GM21723 (cell line): ENCODE measurements around the gene TAMALIN.

Experiments used
- ATAC-seq: cut with Tn5 transposase; IDR thresholded peaks from one replicate; pipeline ENCODE4 v1.9.1; 2021; ENCODE audit warnings: mild to moderate bottlenecking, moderate library complexity; ENCODE audit not compliant: unreplicated experiment

TAMALIN gene

GRCh38 chr12:52035190-52035589 is 28.4 kb downstream of the TAMALIN start:
- no peak for ATAC-seq

GRCh38 chr12:52035926-52036325 is 29.2 kb downstream of the TAMALIN start:
- no peak for ATAC-seq

- ATAC-seq = peak; percentile 57
Observed at GRCh38 chr12:52036587-52037171, 29.9 kb downstream of the TAMALIN start.

GRCh38 chr12:52037248-52037861 is 30.6 kb downstream of the TAMALIN start:
- ATAC-seq = no peak

- no peak for ATAC-seq
Observed at GRCh38 chr12:52038447-52038846, 31.7 kb downstream of the TAMALIN start.

- ATAC-seq = no peak
Observed at GRCh38 chr12:52041035-52041434, 34.3 kb downstream of the TAMALIN start.

GRCh38 chr12:52041695-52042123 is 35.0 kb downstream of the TAMALIN start:
- ATAC-seq = no peak

GRCh38 chr12:52042706-52043385 is 36.1 kb downstream of the TAMALIN start:
- ATAC-seq = no peak

- ATAC-seq = no peak
Observed at GRCh38 chr12:52043386-52044212, 36.9 kb downstream of the TAMALIN start.

- ATAC-seq = no peak
Observed at GRCh38 chr12:52044292-52044983, 37.7 kb downstream of the TAMALIN start.

- ATAC-seq = no peak
Observed at GRCh38 chr12:52045794-52046199, 39.1 kb downstream of the TAMALIN start.

- ATAC-seq = no peak
Observed at GRCh38 chr12:52046859-52047258, 40.1 kb downstream of the TAMALIN start.

GRCh38 chr12:52049286-52049685 is 42.5 kb downstream of the TAMALIN start:
- no peak for ATAC-seq

- no peak for ATAC-seq
Observed at GRCh38 chr12:52049688-52050087, 42.9 kb downstream of the TAMALIN start.

- ATAC-seq = no peak
Observed at GRCh38 chr12:52050116-52050757, 43.5 kb downstream of the TAMALIN start.

- ATAC-seq = peak; percentile 83
Observed at GRCh38 chr12:52050758-52051541, 44.2 kb downstream of the TAMALIN start, which contains the start of gene NR4A1. NR4A1 (plus strand) TSS chr12:52051442; CDS start chr12:52054329, 2,887 bp downstream.

- no peak for ATAC-seq
Observed at GRCh38 chr12:52052468-52053186, 45.9 kb downstream of the TAMALIN start.

GRCh38 chr12:52053536-52054209 is 46.9 kb downstream of the TAMALIN start:
- ATAC-seq = no peak
